Measurements from ENCODE around the gene SPATA31C1. TPM values are rescaled to one million over a fixed set of nuclear protein-coding genes. Genes with fewer than 3 reads are reported as not detected.
"Not testable (repeated sequence)": the region's sequence is repeated elsewhere in the genome, so short reads cannot be mapped to it uniquely, and the experiment has no call there.

SPATA31C1 gene
- total RNA-seq, 1 donor from 2014 or later = not detected

DNA sequence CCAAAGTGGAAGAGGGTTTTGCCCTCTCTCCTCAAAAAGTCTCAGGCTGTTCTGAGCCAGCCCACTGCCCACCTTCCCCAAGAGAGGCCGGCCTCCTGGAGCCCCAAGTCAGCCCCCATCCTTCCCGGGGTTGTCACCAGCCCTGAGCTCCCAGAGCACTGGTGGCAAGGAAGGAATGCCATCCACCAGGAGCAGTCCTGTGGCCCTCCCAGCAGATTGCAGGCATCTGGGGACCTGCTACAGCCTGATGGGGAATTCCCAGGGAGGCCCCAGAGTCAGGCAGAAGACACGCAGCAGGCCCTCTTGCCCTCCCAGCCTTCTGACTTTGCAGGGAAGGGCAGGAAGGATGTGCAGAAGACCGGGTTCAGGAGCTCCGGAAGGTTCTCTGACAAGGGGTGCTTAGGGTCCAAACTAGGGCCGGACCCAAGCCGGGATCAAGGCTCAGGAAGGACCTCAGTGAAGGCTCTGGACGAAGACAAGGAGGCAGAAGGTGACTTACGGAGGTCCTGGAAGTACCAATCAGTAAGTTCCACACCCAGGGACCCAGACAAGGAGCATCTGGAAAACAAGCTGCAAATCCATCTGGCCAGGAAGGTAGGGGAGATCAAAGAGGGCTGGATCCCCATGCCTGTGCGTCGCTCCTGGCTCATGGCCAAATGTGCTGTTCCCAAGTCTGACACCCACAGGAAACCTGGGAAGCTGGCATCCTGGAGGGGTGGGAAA, 31.4 kb upstream of the SPATA31C1 start:
- no peak for DNase-seq (ENCODE audit: low read depth)

DNA sequence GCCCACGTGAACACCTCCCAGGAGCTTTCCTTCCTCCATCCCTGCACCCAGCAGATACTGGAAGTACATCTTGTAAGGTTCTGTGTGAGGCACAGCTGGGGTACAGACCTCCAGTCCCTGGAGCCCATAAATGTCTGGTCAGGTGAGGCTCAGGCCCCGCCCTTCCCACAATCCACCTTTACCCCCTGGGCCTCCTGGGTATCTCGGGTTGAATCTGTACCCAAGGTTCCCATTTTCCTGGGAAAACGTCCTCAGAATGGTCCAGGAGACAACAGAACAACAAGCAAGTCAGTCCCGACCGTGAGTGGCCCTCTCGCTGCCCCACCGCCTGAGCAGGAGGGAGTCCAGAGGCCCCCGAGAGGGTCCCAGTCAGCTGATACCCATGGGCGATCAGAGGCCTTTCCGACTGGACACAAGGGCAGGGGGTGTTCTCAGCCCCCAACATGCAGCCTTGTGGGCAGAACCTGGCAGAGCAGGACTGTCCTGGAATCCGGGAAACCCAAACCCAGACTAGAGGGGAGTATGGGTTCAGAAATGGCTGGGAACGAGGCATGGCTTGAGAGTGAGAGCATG, 30.7 kb upstream of the SPATA31C1 start:
- no peak for DNase-seq (ENCODE audit: low read depth)

GRCh38 chr9:87887661-87888480, 29.9 kb upstream of the SPATA31C1 start:
- no peak for DNase-seq (ENCODE audit: low read depth)

DNA sequence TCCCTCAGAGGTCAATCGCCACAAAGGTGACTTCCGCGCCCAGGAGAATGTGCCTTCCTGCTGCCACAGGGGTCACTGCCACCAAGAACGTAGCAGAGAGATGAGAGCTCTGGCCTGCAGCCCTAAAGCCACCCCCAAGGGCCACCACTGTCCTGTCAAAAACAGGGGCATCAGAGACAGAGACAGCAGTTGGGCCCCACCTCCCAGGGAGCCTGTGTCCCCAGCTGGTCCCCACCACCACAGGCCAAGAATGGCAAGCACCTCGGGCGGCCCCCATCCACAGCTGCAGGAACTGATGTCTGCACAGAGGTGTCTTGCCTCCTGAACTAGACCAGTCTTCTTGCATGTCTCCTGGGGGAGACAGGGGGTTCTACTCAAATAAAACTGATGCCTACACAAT, 29.3 kb upstream of the SPATA31C1 start:
- DNase-seq (ENCODE audit: low read depth) = no peak

GRCh38 chr9:87889065-87889881, 28.5 kb upstream of the SPATA31C1 start:
- no peak for DNase-seq (ENCODE audit: low read depth)

- no peak for DNase-seq (ENCODE audit: low read depth)
Measured at GRCh38 chr9:87889882-87890252, 27.9 kb upstream of the SPATA31C1 start.

DNA sequence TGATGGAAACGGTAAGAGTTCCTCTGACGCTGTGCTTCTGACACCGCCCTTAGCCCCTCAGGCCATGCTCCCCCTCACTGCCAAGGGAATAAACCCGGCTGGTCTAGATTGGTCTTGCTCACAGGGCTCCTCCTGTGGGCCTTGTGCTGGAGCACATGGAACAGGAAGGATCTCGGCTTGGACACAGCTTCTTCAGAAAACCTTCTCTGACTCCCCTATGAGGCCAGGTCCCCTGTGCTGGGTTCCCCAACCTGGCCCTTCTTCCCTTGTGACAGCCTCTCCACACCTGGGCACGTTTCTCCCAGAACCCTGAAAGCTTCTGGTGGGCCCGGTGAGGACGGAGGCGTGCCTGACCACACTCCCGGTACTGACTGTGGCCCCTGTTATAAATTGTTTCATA, 26.9 kb upstream of the SPATA31C1 start:
- DNase-seq (ENCODE audit: low read depth) = no peak

DNA sequence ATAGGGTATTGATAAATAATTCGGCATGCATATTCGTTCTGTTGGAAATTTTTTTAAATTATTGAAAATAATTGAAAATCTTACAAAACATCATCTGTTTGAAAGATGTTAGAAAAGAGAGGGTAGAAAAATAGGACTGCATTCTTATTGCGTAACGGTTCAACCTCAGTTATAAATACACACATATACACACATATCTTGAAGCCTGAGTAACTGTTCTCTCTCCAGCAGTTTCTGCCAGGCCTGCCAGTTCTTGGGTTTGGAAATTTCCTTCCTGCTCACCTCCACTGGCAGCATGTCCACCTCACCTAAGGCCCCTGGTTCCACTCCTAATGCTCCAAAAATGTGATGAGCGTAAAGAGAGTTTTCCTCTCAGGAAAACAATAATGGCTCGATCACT, 26.0 kb upstream of the SPATA31C1 start:
- DNase-seq (ENCODE audit: low read depth) = no peak

DNA sequence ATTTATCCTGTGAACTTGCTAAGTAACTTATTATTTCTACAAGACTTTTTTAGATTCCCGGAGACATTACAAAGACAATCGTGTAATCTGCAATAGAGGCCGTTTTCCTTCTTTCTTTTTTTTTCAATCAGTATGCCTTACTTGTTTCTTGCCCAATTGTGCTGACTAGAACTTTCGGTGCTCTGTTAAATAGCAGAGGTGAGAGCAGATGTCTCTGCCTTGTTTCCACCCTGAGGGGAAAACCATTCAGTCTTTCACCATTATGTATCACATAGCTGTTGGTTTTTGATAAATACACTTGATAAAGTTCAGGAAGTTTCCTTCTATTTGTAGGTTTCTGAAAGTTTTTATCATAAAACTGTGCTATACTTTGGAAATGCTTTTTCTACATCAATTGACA, 24.8 kb upstream of the SPATA31C1 start:
- no peak for DNase-seq (ENCODE audit: low read depth)

DNA sequence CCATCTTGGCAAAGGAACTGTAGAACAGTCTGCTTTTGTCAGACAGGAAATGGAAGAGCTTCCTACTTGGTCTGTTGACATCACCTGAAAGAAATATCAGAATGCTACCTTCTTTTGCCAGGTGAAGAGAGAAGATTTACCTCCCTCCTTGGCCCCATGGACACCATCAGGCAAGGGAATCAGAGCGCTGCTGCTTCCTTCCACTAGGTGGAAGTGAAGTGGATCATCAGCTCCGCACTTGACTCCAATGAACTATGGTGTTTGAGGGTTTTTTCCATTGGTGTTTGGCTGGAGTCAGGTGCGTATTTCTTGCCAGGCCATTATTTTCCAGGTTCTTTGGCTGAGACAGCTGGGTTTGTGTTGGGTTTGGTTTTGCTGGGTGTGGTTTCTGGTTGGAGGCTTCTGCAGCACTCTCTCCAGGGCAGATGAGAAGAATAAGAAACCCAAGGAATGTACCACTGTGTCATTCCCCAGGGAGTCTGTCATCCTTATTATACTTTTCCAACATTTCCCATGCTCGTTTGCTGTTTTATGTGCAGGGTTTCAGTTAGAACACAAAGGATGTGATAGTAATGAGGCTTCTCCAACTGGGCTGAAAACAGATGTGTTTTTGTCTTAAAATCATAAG, 22.6 kb upstream of the SPATA31C1 start:
- DNase-seq (ENCODE audit: low read depth) = peak; percentile 67

GRCh38 chr9:87896891-87897290, 20.9 kb upstream of the SPATA31C1 start:
- peak; percentile 55 for DNase-seq (ENCODE audit: low read depth)

GRCh38 chr9:87898151-87898550, 19.6 kb upstream of the SPATA31C1 start:
- DNase-seq (ENCODE audit: low read depth) = no peak

- DNase-seq (ENCODE audit: low read depth) = not testable (repeated sequence)
Measured at GRCh38 chr9:87902371-87902770, 15.4 kb upstream of the SPATA31C1 start.

GRCh38 chr9:87909310-87910041, 8.3 kb upstream of the SPATA31C1 start:
- DNase-seq (ENCODE audit: low read depth) = no peak

DNA sequence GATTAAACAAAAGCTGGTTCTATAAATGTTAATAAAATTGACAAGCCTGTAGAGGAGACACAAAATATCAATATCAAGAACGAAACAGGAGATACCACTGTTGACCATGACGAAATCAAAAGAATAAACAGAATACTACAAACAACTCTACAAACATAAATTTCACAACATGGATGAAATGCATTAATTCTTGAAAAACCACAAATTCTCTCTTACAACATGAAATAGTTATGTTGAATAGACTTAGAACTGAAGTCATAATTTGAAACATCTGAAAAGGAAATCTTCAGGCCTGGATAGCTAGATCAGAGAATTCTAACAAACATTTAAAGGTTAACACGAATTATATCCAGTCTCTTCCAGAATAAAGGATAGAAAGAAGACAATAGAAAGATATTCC, 6.9 kb upstream of the SPATA31C1 start:
- no peak for DNase-seq (ENCODE audit: low read depth)

DNA sequence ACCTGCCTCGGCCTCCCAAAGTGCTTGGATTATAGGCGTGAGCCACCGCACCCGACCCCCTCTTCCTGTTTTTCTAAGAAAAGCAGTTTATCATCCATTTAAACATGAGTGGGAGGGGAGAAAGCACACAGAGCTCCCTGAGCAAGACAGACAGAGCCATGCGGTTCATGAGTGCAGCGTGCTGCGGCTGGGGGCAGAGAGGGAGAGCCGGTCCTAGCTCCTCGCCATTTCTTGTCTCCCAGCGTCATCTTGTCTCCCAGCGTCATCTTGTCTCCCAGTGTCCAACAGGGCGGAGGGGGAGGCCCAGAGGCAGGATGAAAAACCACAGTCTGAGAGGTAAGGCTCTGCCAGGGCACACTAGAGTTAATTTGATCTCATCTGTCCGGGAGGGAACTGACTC, 1.3 kb downstream of the SPATA31C1 start:
- not testable (repeated sequence) for DNase-seq (ENCODE audit: low read depth)

DNA sequence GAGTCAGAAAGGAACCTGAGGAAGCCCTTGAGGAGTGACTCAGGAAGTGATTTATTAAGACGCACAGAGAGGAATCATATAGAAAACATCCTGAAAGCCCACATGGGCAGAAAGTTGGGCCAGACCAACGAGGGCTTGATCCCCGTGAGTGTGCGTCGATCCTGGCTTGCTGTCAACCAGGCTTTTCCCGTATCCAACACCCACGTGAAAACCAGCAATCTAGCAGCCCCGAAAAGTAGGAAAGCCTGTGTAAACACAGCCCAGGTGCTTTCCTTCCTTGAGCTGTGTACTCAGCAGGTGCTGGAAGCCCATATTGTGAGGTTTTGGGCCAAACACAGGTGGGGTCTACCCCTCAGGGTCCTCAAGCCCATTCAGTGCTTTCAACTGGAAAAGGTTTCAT, 3.8 kb downstream of the SPATA31C1 start:
- DNase-seq (ENCODE audit: low read depth) = not testable (repeated sequence)

DNA sequence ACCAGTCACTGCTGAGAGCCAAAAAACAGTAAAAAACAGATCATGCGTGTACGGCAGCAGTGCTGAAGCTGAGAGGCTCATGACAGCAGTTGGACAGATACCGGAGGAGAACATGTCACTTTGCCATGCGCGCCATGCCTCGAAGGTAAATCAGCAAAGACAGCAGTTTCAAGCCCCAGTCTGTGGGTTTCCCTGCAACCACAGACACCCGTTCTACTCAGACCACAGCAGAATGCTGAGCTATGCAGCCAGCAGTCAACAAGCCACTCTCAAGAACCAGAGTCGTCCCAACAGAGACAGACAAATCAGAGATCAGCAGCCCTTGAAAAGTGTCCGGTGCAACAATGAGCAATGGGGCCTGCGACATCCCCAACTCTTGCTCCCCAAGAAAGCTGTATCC, 5.2 kb downstream of the SPATA31C1 start:
- peak; percentile 32 for DNase-seq (ENCODE audit: low read depth)

DNA sequence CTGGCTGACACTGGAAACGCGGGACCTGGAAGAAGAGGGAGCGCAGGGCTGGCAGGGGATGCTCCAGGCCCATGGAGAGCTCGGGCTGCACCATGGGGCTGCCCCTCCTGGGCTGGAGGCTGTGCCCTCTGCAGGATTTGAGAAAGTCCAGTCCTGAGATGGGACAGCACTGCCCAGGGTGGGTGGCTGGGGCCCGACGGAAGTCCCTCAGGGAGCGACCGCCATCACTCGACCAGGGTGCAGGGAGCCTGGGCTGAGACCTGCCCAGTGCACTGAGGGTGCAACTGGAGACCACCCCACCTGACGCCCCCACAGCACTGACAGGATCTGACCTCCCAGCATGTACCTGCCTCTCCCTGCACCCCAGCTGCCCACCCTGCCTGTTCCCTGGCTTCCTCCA, 7.1 kb downstream of the SPATA31C1 start:
- DNase-seq (ENCODE audit: low read depth) = not testable (repeated sequence)

DNA sequence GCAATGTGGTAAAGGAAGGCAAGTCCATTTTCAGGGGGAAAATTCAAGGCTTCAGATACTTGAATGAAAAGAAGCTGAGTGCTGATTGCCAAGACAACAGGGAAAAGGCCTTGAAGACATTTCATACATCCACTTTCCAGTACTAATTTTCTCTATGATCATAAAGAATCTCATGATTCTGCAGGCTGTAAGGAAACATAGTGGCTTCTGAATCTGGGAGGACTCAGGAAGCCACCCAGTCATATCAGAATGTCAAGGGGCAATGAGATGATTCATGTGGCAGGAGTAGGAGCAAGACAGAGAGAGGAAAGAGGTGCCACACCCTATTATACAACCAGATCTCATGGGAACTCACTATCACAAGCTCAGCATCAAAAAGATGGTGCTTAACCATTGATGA, 11.4 kb downstream of the SPATA31C1 start:
- not testable (repeated sequence) for DNase-seq (ENCODE audit: low read depth)
